Epithelial cell of proximal tubule (primary cell): ENCODE measurements around the gene RPS6KL1. TPM values are rescaled to one million over a fixed set of nuclear protein-coding genes. Genes with fewer than 3 reads are reported as not detected.
A peak's percentile ranks its signal among the peaks of the same experiment; 100 is the strongest.

Experiments used
- DNase-seq: peaks from one replicate; pipeline ENCODE4 v3.0.0-alpha.2; 2011; ENCODE audit warnings: low read depth
- H3K4me3 ChIP-seq: 2 replicates; pipeline ENCODE4 v1.5.1; 2011; ENCODE audit warnings: low read depth, mild to moderate bottlenecking, low read length
- total RNA-seq: library from RNA; depleted of rRNA; stranded (reverse); fragments of >200 nt; gene quantifications from 2 replicates; pipeline ENCODE4 v1.2.3, GENCODE V29; 2015
- TF ChIP-seq, protein P1 (sequence below): conservative IDR thresholded peaks from 2 replicates; pipeline ENCODE4 v1.5.1; 2012; ENCODE audit warnings: low read depth, mild to moderate bottlenecking, low read length

The RPS6KL1 gene
- total RNA-seq, 1 donor from 2014 or later = 18.7 TPM

- H3K4me3 ChIP-seq = peak within 1 kb of the TSS; percentile 44
- no peak for DNase-seq
- TF ChIP-seq, protein P1, sequence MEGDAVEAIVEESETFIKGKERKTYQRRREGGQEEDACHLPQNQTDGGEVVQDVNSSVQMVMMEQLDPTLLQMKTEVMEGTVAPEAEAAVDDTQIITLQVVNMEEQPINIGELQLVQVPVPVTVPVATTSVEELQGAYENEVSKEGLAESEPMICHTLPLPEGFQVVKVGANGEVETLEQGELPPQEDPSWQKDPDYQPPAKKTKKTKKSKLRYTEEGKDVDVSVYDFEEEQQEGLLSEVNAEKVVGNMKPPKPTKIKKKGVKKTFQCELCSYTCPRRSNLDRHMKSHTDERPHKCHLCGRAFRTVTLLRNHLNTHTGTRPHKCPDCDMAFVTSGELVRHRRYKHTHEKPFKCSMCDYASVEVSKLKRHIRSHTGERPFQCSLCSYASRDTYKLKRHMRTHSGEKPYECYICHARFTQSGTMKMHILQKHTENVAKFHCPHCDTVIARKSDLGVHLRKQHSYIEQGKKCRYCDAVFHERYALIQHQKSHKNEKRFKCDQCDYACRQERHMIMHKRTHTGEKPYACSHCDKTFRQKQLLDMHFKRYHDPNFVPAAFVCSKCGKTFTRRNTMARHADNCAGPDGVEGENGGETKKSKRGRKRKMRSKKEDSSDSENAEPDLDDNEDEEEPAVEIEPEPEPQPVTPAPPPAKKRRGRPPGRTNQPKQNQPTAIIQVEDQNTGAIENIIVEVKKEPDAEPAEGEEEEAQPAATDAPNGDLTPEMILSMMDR = no peak
Measured at GRCh38 chr14:74955229-74956026, 32.4 kb upstream of the RPS6KL1 start, which contains the start of gene PGF. Gene PGF, minus strand, starts transcription at chr14:74955597. Its CDS starts 355 bp downstream, at chr14:74955242.

DNA sequence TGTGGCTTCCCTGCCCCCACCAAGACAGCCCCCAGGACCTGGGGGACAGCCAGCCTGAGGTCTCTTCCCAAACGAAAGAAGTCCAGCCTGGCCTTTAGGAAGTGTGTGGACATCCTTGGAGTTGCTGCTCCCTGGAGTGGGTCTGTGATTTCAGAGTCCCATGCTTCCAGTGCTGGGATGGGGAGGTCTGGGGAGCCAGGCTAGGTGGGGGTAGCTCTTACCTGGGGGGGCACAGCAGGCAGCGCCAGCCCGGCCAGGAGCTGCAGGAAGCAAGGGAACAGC is 31.8 kb upstream of the RPS6KL1 start:
- no peak for DNase-seq
- H3K4me3 ChIP-seq = peak overlapping the region; percentile 44
- TF ChIP-seq, protein P1 = no peak

DNA sequence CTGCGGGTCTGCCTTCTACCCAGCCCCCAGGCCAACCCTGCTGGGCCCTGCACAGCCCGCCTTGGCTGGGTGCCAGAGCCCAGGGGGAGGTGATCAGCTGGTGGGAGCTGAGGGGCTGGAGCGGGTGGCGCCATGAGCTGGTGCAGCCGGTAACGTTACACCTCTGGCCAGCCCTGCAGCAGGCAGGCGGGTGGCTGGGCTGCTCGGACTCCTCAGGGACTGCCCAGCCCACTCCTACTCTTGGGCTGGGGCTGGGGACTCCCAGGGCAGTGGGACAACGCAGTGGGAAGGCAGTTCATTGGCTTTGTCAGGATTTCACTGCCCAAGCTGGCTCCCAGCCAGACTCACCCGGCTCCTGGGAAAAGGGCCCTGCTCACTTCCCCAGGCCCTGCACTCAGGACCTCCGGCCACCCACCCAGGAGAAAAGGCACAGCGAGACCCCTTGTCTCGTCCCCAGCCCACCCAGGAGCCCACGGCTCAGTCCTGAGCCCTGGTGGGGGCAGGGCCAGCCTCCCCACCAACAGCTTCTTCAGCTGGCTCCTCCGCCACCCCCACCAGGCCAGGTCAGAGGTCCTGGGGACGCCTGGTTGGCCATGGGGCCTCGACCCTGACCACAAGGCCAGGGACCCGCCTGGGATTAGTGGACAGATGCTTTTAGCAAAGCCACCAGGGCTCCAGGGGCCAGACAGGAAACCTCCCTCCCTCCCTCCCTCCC is 31.3 kb upstream of the RPS6KL1 start:
- H3K4me3 ChIP-seq = no peak overlapping the region
- DNase-seq = no peak
- TF ChIP-seq, protein P1 = no peak

DNA sequence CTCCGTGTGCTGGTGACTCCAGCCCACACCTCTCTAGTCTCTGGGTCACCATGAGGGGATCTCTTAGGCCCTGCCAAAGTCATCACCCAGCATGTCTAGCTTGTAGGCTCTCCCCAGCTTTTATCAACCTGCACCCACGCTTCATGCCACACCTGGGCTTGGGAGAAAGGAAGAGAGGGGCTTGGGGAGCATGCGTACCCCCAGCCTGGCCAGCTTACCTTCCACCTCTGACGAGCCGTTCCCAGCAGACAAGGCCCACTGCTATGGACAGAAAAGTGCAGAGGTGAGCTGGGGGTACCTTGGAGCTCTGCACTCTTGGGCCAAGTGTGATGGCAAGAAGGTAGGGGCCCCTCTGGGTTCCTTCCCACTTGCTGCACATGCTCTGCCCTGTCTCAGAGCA is 30.6 kb upstream of the RPS6KL1 start:
- H3K4me3 ChIP-seq = no peak overlapping the region

GRCh38 chr14:74952697-74953484 is 29.8 kb upstream of the RPS6KL1 start:
- TF ChIP-seq, protein P1 = no peak
- H3K4me3 ChIP-seq = no peak overlapping the region
- DNase-seq = no peak

More for the DNA sequence above, 30.6 kb upstream of the RPS6KL1 start:
- TF ChIP-seq, protein P1 = no peak
- no peak for DNase-seq

GRCh38 chr14:74952180-74952665 is 29.2 kb upstream of the RPS6KL1 start:
- no peak for DNase-seq
- TF ChIP-seq, protein P1 = no peak
- no peak overlapping the region for H3K4me3 ChIP-seq
